Measurements from ENCODE around the gene NSDHL. TPM values are rescaled to one million over a fixed set of nuclear protein-coding genes. Genes with fewer than 3 reads are reported as not detected.

NSDHL gene
- total and polyA plus RNA-seq, 2 experiments from 2014 or later: 46.2 to 62.9 TPM

GRCh38 chrX:152823657-152824056 lies 7.2 kb upstream of the NSDHL start:
- TF ChIP-seq EZH2 (IDR thresholded peaks at IDR 0.05; ENCODE audit: borderline replicate concordance): no peak
- TF ChIP-seq CTCF (IDR thresholded peaks at IDR 0.05; ENCODE audit: poor library complexity): no peak
- TF ChIP-seq EZH2phosphoT487 (IDR thresholded peaks at IDR 0.05; ENCODE audit: low read depth, severe bottlenecking, unreplicated experiment): no peak
- no peaks in the 10 kb centered on the region for H3K9me3 ChIP-seq (ENCODE audit: low read depth)
- no peaks in the 10 kb centered on the region for H3K9me2 ChIP-seq (replicated peaks; ENCODE audit: insufficient read depth)
- no peaks in the 10 kb centered on the region for H3K36me3 ChIP-seq (replicated peaks; ENCODE audit: insufficient read depth, low read depth)
- no peak for DNase-seq (ENCODE audit: low spot score)
- H2AFZ ChIP-seq: no peak overlapping the region
- H3K4me3 ChIP-seq: no peak overlapping the region
- no peaks in the 10 kb centered on the region for H4K20me1 ChIP-seq (ENCODE audit: insufficient read depth, poor library complexity, severe bottlenecking)
- no peaks in the 10 kb centered on the region for H3K4me1 ChIP-seq (ENCODE audit: insufficient read depth)
- H3K27ac ChIP-seq: no peak overlapping the region
- H3K4me2 ChIP-seq: no peak overlapping the region
- H3K79me2 ChIP-seq: no peaks in the 10 kb centered on the region
- 55% methylated on average over 6 of the region's 6 CpGs for WGBS (ENCODE audit: low lambda C conversion rate, missing lambda C conversion rate)
- H3K27me3 ChIP-seq: no peaks in the 10 kb centered on the region

- H3K36me3 ChIP-seq (replicated peaks; ENCODE audit: insufficient read depth, low read depth): no peaks in the 10 kb centered on the region
- 55% methylated on average over 7 of the region's 7 CpGs for WGBS (ENCODE audit: low lambda C conversion rate, missing lambda C conversion rate)
Observed at GRCh38 chrX:152824841-152825374, 6.0 kb upstream of the NSDHL start.

GRCh38 chrX:152831391-152831790 lies 528 bp downstream of the NSDHL start:
- H3K4me2 ChIP-seq: peak overlapping the region; percentile 78
- H3K9me2 ChIP-seq (replicated peaks; ENCODE audit: insufficient read depth): no peaks in the 10 kb centered on the region
- H2AFZ ChIP-seq: peak overlapping the region; percentile 47
- peak overlapping the region; percentile 79 for H3K27ac ChIP-seq
- no peaks in the 10 kb centered on the region for H4K20me1 ChIP-seq (ENCODE audit: insufficient read depth, poor library complexity, severe bottlenecking)
- no peaks in the 10 kb centered on the region for H3K9me3 ChIP-seq (ENCODE audit: low read depth)
- no peak for TF ChIP-seq CTCF (IDR thresholded peaks at IDR 0.05; ENCODE audit: poor library complexity)
- no peak for TF ChIP-seq EZH2phosphoT487 (IDR thresholded peaks at IDR 0.05; ENCODE audit: low read depth, severe bottlenecking, unreplicated experiment)
- no peak for TF ChIP-seq EZH2 (IDR thresholded peaks at IDR 0.05; ENCODE audit: borderline replicate concordance)
- no peaks in the 10 kb centered on the region for H3K27me3 ChIP-seq
- peaks cover 38% of the 10 kb centered on the region for H3K79me2 ChIP-seq
- H3K36me3 ChIP-seq (replicated peaks; ENCODE audit: insufficient read depth, low read depth): no peaks in the 10 kb centered on the region
- no peak for DNase-seq (ENCODE audit: low spot score)
- H3K4me3 ChIP-seq: peak overlapping the region; percentile 39
- H3K4me1 ChIP-seq (ENCODE audit: insufficient read depth): no peaks in the 10 kb centered on the region
- WGBS (ENCODE audit: low lambda C conversion rate, missing lambda C conversion rate): 41% methylated on average over 10 of the region's 10 CpGs

More at GRCh38 chrX:152824841-152825374, 6.0 kb upstream of the NSDHL start:
- DNase-seq (ENCODE audit: low spot score): peak; percentile 34
- no peak overlapping the region for H3K27ac ChIP-seq
- H2AFZ ChIP-seq: no peak overlapping the region
- H3K4me1 ChIP-seq (ENCODE audit: insufficient read depth): no peaks in the 10 kb centered on the region
- no peaks in the 10 kb centered on the region for H3K27me3 ChIP-seq
- H4K20me1 ChIP-seq (ENCODE audit: insufficient read depth, poor library complexity, severe bottlenecking): no peaks in the 10 kb centered on the region
- H3K79me2 ChIP-seq: no peaks in the 10 kb centered on the region
- TF ChIP-seq EZH2phosphoT487 (IDR thresholded peaks at IDR 0.05; ENCODE audit: low read depth, severe bottlenecking, unreplicated experiment): no peak
- H3K9me3 ChIP-seq (ENCODE audit: low read depth): no peaks in the 10 kb centered on the region
- no peak overlapping the region for H3K4me2 ChIP-seq
- no peaks in the 10 kb centered on the region for H3K9me2 ChIP-seq (replicated peaks; ENCODE audit: insufficient read depth)
- no peak overlapping the region for H3K4me3 ChIP-seq

GRCh38 chrX:152832520-152832919 lies 1.7 kb downstream of the NSDHL start:
- no peak overlapping the region for H2AFZ ChIP-seq
- no peaks in the 10 kb centered on the region for H3K27me3 ChIP-seq
- H3K4me3 ChIP-seq: no peak overlapping the region
- H4K20me1 ChIP-seq (ENCODE audit: insufficient read depth, poor library complexity, severe bottlenecking): no peaks in the 10 kb centered on the region
- TF ChIP-seq CTCF (IDR thresholded peaks at IDR 0.05; ENCODE audit: poor library complexity) (no peak), EZH2phosphoT487 (IDR thresholded peaks at IDR 0.05; ENCODE audit: low read depth, severe bottlenecking, unreplicated experiment) (no peak), EZH2 (IDR thresholded peaks at IDR 0.05; ENCODE audit: borderline replicate concordance) (no peak)
- DNase-seq (ENCODE audit: low spot score): no peak
- no peaks in the 10 kb centered on the region for H3K36me3 ChIP-seq (replicated peaks; ENCODE audit: insufficient read depth, low read depth)
- peaks cover 41% of the 10 kb centered on the region for H3K79me2 ChIP-seq
- 87% methylated on average over 5 of the region's 5 CpGs for WGBS (ENCODE audit: low lambda C conversion rate, missing lambda C conversion rate)
- H3K4me2 ChIP-seq: peak overlapping the region; percentile 78
- no peaks in the 10 kb centered on the region for H3K9me3 ChIP-seq (ENCODE audit: low read depth)
- H3K9me2 ChIP-seq (replicated peaks; ENCODE audit: insufficient read depth): no peaks in the 10 kb centered on the region
- no peaks in the 10 kb centered on the region for H3K4me1 ChIP-seq (ENCODE audit: insufficient read depth)
- no peak overlapping the region for H3K27ac ChIP-seq

Measured in hepatocyte (in vitro differentiated cells).